DOHH2 (cell line): ENCODE data around the gene B3GNT8.
"Not testable (repeated sequence)": the region's sequence is repeated elsewhere in the genome, so short reads cannot be mapped to it uniquely, and the experiment has no call there.

ENCODE experiments used
- CTCF ChIP-seq: fragments of 200-600 bp; sonication (generic); IDR thresholded peaks from one replicate; pipeline ENCODE4 v1.5.1; 2014; ENCODE audit warnings: antibody characterized with exemption, mild to moderate bottlenecking, low read depth, low read length; ENCODE audit not compliant: poor library complexity, severe bottlenecking
- EZH2phosphoT487 ChIP-seq: fragments of 200-600 bp; sonication (generic); IDR thresholded peaks from 2 replicates; pipeline ENCODE4 v1.6.1; 2017; ENCODE audit warnings: borderline replicate concordance, mild to moderate bottlenecking, antibody characterized with exemption, low read length, moderate library complexity, mixed read lengths

- not testable (repeated sequence) for TF ChIP-seq CTCF, EZH2phosphoT487
These were observed 18.3 kb downstream of the B3GNT8 start for GRCh38 chr19:41408846-41409245.
